B cell (primary cell): ENCODE data around the gene MPHOSPH8. TPM values are rescaled to one million over a fixed set of nuclear protein-coding genes. Genes with fewer than 3 reads are reported as not detected.

ENCODE experiments used
- ATAC-seq: fragments of 200-7000 bp; cut with Tn5 transposase; one replicate; pipeline ENCODE4 v1.10.0; 2021; ENCODE audit warnings: low read depth, mild to moderate bottlenecking, moderate number of reproducible peaks, moderate library complexity
- CTCF ChIA-PET: fragments of 350-600 bp; sonication (Branson Sonifier 250); formaldehyde crosslinking; loops from one replicate; lab custom pipeline; 2021; ENCODE audit warnings: antibody characterized with exemption, inconsistent platforms; lab: Charles Lee
- POLR2A ChIA-PET: fragments of 350-600 bp; sonication (Branson Sonifier 250); formaldehyde crosslinking; loops from one replicate; lab custom pipeline; 2021; ENCODE audit warnings: antibody characterized with exemption; lab: Charles Lee
- DNase-seq: peaks from one replicate; pipeline ENCODE4 v3.0.0; 2013
- H2AFZ ChIP-seq: 2 replicates; pipeline ENCODE4 v1.6.1; 2012; ENCODE audit warnings: mild to moderate bottlenecking, low read depth, low read length; ENCODE audit not compliant: insufficient read depth, poor library complexity, severe bottlenecking
- H3K27ac ChIP-seq, 2 donors: 1 replicate in 1 of 2; 2 replicates in 1 of 2; pipeline ENCODE4 v1.5.1; 2012 to 2013; ENCODE audit warnings: low read length in 2 of 2, mild to moderate bottlenecking in 2 of 2, moderate library complexity in 1 of 2
- H3K27me3 ChIP-seq, 4 experiments: fragments of 200-600 bp in 1 of 4; sonication (generic) in 1 of 4; replicated peaks in 1 of 4; 1 replicate in 2 of 4; 2 replicates in 2 of 4; pipeline versions ENCODE4 v1.6.1 to v1.7.0; 2013 to 2016; ENCODE audit warnings: low read length in 3 of 4, mild to moderate bottlenecking in 2 of 4, mixed read lengths in 1 of 4, moderate library complexity in 1 of 4; ENCODE audit not compliant: insufficient read depth in 4 of 4, control insufficient read depth in 3 of 4; ENCODE audit errors: control extremely low read depth in 1 of 4
- H3K36me3 ChIP-seq, 2 experiments: replicated peaks in 1 of 2; 1 replicate in 1 of 2; 2 replicates in 1 of 2; pipeline versions ENCODE4 v1.6.1 to v1.7.1; 2013; ENCODE audit warnings: low read length in 1 of 2; ENCODE audit not compliant: insufficient read depth in 2 of 2, control insufficient read depth in 1 of 2; ENCODE audit errors: control extremely low read depth in 1 of 2, extremely low read depth in 1 of 2
- H3K4me1 ChIP-seq, 2 donors: fragments of 200-600 bp in 1 of 2; sonication (generic) in 1 of 2; 1 replicate in 1 of 2; 2 replicates in 1 of 2; pipeline versions ENCODE4 v1.5.1 to v1.6.1; 2013 to 2017; ENCODE audit warnings: low read length in 2 of 2; ENCODE audit not compliant: control insufficient read depth in 2 of 2, insufficient read depth in 2 of 2
- H3K4me2 ChIP-seq: replicated peaks from 2 replicates; pipeline ENCODE3; 2012; ENCODE audit warnings: mild to moderate bottlenecking, low read depth, low read length; ENCODE audit not compliant: poor library complexity, severe bottlenecking
- H3K4me3 ChIP-seq, 5 experiments: fragments of 200-600 bp in 1 of 5; sonication (generic) in 1 of 5; 1 replicate in 3 of 5; 2 replicates in 2 of 5; pipeline versions ENCODE4 v1.5.1 to v1.7.0; 2011 to 2016; ENCODE audit warnings: low read length in 4 of 5, mild to moderate bottlenecking in 4 of 5, low read depth in 2 of 5, control low read depth in 1 of 5, moderate library complexity in 1 of 5; ENCODE audit not compliant: insufficient read depth in 1 of 5; ENCODE audit errors: control extremely low read depth in 1 of 5, extremely low read depth in 1 of 5
- H3K79me2 ChIP-seq: fragments of 200-600 bp; sonication (generic); one replicate; pipeline ENCODE4 v1.6.0; 2016; ENCODE audit warnings: low read length; ENCODE audit not compliant: control insufficient read depth, insufficient read depth
- H3K9ac ChIP-seq: fragments of 200-600 bp; sonication (generic); 2 replicates; pipeline ENCODE4 v1.6.1; 2017; ENCODE audit warnings: mild to moderate bottlenecking, low read length, moderate library complexity
- H3K9me3 ChIP-seq, 3 donors: one replicate each; pipeline versions ENCODE4 v1.6.1 to v1.7.1; 2013; ENCODE audit warnings: low read length in 2 of 3; ENCODE audit not compliant: control insufficient read depth in 2 of 3, insufficient read depth in 1 of 3; ENCODE audit errors: control extremely low read depth in 1 of 3
- H4K20me1 ChIP-seq: 2 replicates; pipeline ENCODE4 v1.6.0; 2012; ENCODE audit warnings: mild to moderate bottlenecking, low read length; ENCODE audit not compliant: insufficient read depth, control insufficient read depth, poor library complexity, severe bottlenecking
- H3K27ac Mint-ChIP-seq: one replicate; pipeline ENCODE4 v1.8.0; 2021; ENCODE audit warnings: mixed read lengths
- H3K27me3 Mint-ChIP-seq: one replicate; pipeline ENCODE4 v1.8.0; 2021; ENCODE audit warnings: mixed read lengths
- H3K4me1 Mint-ChIP-seq: one replicate; pipeline ENCODE4 v1.8.0; 2021; ENCODE audit warnings: mixed read lengths
- H3K4me3 Mint-ChIP-seq: one replicate; pipeline ENCODE4 v1.8.0; 2021; ENCODE audit warnings: mixed read lengths
- H3K9me3 Mint-ChIP-seq: one replicate; pipeline ENCODE4 v1.8.0; 2022; ENCODE audit warnings: mixed read lengths; ENCODE audit not compliant: insufficient read depth
- CTCF ChIP-seq: fragments of 200-600 bp; IDR thresholded peaks from one replicate; pipeline ENCODE4 v1.8.0; 2022; ENCODE audit warnings: antibody characterized with exemption, mild to moderate bottlenecking
- EZH2 ChIP-seq: IDR thresholded peaks from 2 replicates; pipeline ENCODE4 v1.6.1; 2012; ENCODE audit warnings: borderline replicate concordance, low read depth, mild to moderate bottlenecking, moderate library complexity, low read length; ENCODE audit not compliant: insufficient read depth, poor library complexity, severe bottlenecking
- WGBS: methylation state at CpG from one replicate; pipeline ENCODE4 v1.1.5; 2013; ENCODE audit warnings: missing lambda C conversion rate; ENCODE audit not compliant: insufficient coverage; 5-methylcytosine and 5-hydroxymethylcytosine counted together
- intact Hi-C: fragments of 100-400 bp; cut with micrococcal nuclease; formaldehyde crosslinking; loops from one replicate; pipeline ENCODE4 v1.10.0; 2022
- polyA plus RNA-seq: library from polyadenylated mRNA; depleted of rRNA; stranded (reverse); fragments of >200 nt; gene quantifications from 2 replicates; pipeline ENCODE4 v1.2.3, GENCODE V29; 2012
- total RNA-seq, 2 donors: library from RNA; stranded (reverse); fragments of 120-200 nt in 1 of 2; gene quantifications; 1 replicate in 1 of 2; 2 replicates in 1 of 2; pipeline versions ENCODE4 v1.2.3 to v1.2.4, GENCODE V29; 2013 to 2022

Gene MPHOSPH8
- total and polyA plus RNA-seq, 2 donors (not counting 1 experiment from before 2014, with no cell fraction given): 25.6 to 106 TPM

DNA sequence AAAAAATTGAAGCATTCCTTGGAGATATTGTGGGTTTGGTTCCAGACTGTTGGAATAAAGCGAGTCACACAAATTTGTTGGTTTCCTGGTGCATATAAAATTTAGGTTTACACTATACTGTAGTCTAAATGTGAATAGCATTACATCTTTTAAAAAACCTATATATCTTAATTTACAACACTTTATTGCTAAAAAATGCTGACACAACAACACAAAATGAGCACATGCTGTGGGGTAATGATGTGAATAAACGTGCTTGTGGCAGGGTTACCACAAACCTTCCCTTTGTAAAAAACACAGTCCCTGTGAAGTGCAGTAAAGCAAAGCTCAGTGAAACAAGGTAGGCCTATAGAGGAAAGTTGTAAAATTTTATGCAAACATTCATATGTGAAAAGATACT lies 27.7 kb downstream of the MPHOSPH8 start:
- no peak overlapping the region for H3K9ac ChIP-seq
- H3K4me3 ChIP-seq: no peak overlapping the region
- DNase-seq (no peak), ATAC-seq (no peak)
- WGBS: no CpG with 5 or more reads among the region's 2 CpGs
- no peaks in the 10 kb centered on the region for H3K27me3 ChIP-seq
- H4K20me1 ChIP-seq: no peaks in the 10 kb centered on the region
- Mint-ChIP-seq H3K9me3 (no peaks in the 10 kb centered on the region), H3K27ac (no peak overlapping the region), H3K4me3 (no peak overlapping the region), H3K4me1 (no peaks in the 10 kb centered on the region), H3K27me3 (no peaks in the 10 kb centered on the region)
- no peaks in the 10 kb centered on the region for H3K9me3 ChIP-seq
- TF ChIP-seq EZH2 (no peak), CTCF (no peak)
- peaks cover 7 to 63% of the 10 kb centered on the region in 2 experiments for H3K36me3 ChIP-seq
- no peak overlapping the region for H3K27ac ChIP-seq
- H2AFZ ChIP-seq: no peak overlapping the region
- ChIA-PET CTCF (no interaction called here), POLR2A (no interaction called here)
- intact Hi-C loops: no loop called here
- H3K4me2 ChIP-seq: no peak overlapping the region
- H3K79me2 ChIP-seq: peaks cover 4% of the 10 kb centered on the region
- H3K4me1 ChIP-seq: no peaks in the 10 kb centered on the region

DNA sequence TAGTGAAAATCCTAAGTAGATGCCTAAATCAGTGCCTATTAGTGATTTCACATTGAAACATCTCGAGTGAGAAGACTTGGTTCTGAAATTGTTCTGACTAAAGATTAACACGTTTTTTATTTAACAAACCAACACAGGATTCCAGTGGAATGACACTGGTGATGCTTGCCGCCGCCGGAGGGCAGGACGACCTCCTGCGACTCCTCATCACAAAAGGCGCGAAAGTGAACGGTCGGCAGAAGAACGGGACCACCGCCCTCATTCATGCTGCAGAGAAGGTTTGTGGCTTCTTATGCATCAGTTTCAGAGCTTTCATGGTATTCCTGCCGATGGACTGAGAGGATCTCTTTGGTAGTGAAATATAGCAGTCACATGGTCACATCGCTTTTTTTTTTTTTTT lies 28.1 kb downstream of the MPHOSPH8 start:
- H3K4me1 Mint-ChIP-seq: no peaks in the 10 kb centered on the region
- H3K27ac Mint-ChIP-seq: no peak overlapping the region
- POLR2A ChIA-PET: no interaction called here
- CTCF ChIA-PET: no interaction called here
- no peaks in the 10 kb centered on the region for H3K9me3 Mint-ChIP-seq
- no peak for ATAC-seq
- Histone ChIP-seq H2AFZ (no peak overlapping the region), H3K4me2 (no peak overlapping the region), H3K79me2 (peaks cover 4% of the 10 kb centered on the region), H3K9ac (no peak overlapping the region), H3K27me3 (no peaks in the 10 kb centered on the region), H3K4me3 (no peak overlapping the region), H4K20me1 (no peaks in the 10 kb centered on the region), H3K36me3 (peaks cover 7 to 67% of the 10 kb centered on the region in 2 experiments), H3K27ac (no peak overlapping the region), H3K4me1 (no peaks in the 10 kb centered on the region), H3K9me3 (no peaks in the 10 kb centered on the region)
- no peak overlapping the region for H3K4me3 Mint-ChIP-seq
- H3K27me3 Mint-ChIP-seq: no peaks in the 10 kb centered on the region
- TF ChIP-seq EZH2: no peak
- intact Hi-C loops: no loop called here
- WGBS: over 99% methylated on average over 12 of the region's 15 CpGs
- no peak for DNase-seq
